CD4-positive, alpha-beta T cell treated with Interleukin-2 at 100 ng/mL for 4 hours (primary cell): Measurements from ENCODE around the gene KLHL17.
"Not testable (repeated sequence)": the region's sequence is repeated elsewhere in the genome, so short reads cannot be mapped to it uniquely, and the experiment has no call there.

Source experiments
- DNase-seq: peaks from one replicate; pipeline ENCODE4 v3.0.0-alpha.2; 2020; ENCODE audit warnings: low spot score

Gene KLHL17

DNA sequence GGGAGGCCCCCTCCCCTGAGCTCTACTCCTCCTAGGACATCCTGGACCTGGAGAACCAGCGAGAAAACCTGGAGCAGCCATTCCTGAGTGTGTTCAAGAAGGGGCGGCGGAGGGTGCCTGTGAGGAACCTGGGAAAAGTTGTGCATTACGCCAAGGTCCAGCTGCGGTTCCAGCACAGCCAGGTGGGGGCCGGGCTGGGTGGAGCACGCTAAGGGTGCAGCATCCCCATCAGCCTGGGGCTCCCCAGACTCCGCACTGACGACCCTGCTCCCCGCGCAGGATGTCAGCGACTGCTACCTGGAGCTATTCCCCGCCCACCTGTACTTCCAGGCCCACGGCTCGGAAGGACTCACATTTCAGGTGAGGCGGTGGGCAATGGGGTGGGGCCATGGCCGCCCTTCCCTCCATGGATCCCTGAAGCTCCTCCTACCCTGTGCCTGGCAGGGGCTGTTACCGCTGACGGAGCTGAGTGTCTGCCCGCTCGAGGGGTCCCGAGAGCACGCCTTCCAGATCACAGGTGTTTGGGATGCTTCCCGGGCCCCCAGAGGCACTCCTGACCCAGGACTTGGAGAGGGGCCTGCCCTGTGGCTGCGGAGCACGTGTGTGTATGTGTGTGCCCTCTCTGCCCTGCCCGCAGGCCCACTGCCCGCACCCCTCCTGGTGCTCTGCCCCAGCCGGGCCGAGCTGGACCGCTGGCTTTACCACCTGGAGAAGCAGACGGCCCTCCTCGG lies 10.0 kb downstream of the KLHL17 start:
- no peak for DNase-seq

DNA sequence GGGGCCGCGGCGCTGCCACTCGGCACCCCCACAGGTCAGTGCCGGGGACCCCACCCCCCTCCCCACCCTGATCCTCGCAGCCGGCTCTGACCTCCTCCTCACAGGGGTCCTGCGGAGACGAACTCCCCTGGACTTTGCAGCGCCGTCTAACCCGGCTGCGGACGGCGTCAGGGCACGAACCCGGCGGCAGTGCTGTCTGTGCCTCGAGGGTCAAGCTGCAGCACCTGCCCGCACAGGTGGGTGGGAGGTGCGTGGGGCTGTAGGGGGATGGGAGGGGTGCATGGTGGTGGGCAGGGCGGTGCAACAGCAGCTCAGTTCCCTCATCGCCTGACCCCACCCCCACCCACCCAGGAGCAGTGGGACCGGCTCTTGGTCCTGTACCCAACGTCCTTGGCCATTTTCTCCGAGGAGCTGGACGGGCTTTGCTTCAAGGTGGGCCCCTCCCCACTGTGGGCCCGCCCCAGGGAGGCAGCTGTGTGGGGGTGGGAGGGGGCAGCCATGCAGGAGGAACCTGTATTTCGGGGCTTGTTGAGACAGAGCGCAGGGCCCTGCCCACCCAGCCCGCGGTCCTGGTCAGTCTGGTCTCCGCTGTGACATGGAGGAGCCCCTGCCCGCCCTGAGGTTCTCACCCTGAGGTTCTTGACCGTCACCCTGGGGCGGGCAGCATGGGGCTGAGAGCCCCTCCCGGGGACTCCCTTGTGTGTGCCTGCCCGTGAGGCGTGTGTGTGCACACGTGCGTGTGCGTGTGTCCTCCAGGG lies 10.8 kb downstream of the KLHL17 start:
- no peak for DNase-seq

DNA sequence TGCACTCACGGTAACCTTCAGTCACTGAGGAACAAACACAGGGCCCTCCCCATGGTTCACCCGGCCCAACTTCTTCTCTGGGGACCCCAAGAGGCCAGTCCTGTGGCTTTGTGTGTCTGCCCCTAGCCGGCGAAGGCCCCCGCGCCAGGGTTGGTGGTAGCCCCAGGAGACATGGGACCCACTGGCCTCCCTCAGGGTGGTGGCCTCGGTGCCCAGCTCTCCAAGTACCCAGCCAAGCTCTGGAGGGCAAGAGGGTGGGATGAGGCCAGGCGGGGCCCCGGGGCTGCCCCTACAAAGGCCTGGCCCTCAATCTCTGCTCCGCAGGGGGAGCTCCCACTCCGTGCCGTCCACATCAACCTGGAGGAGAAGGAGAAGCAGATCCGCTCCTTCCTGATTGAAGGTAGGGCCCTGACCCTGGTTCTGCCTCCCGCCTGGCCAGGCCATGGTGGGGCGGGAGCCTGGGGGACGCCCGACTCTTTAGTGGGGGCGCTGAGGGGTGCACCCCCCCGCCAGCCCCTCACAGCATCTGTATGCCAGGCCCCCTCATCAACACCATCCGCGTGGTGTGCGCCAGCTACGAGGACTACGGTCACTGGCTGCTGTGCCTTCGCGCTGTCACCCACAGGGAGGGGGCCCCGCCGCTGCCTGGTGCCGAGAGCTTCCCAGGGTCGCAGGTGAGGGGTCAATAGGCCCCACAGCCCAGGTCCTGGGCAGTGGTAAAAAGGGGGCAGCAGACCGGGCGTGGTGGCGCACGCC lies 11.5 kb downstream of the KLHL17 start:
- DNase-seq, result no peak

DNA sequence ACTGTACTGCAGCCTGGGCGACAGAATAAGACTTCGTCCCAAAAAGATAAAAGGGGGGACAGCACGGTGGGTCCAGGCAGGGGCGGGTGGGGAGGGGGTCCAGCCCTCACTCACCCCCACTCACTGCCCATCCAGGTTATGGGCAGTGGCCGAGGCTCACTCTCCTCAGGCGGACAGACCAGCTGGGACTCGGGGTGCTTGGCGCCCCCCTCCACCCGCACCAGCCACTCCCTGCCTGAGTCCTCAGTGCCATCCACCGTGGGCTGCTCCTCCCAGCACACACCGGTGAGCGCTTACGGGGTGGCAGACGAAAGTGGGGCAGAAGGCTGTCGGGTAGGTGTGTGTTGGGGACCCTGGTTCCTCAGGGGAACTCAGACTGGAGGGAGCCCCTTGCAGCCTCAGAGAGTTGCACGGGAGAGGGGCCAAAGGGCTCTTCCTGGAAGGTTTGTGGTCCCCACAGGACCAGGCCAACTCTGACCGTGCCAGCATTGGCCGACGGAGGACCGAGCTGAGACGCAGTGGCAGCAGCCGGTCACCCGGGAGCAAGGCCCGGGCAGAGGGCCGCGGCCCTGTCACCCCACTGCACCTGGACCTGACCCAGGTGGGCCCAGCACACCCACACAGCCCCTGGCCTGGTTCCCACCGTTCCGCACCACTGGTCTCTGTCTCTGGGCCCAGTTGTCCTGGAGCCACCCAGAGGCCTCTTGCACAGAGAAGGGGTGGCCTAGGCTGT lies 12.5 kb downstream of the KLHL17 start:
- no peak for DNase-seq

DNA sequence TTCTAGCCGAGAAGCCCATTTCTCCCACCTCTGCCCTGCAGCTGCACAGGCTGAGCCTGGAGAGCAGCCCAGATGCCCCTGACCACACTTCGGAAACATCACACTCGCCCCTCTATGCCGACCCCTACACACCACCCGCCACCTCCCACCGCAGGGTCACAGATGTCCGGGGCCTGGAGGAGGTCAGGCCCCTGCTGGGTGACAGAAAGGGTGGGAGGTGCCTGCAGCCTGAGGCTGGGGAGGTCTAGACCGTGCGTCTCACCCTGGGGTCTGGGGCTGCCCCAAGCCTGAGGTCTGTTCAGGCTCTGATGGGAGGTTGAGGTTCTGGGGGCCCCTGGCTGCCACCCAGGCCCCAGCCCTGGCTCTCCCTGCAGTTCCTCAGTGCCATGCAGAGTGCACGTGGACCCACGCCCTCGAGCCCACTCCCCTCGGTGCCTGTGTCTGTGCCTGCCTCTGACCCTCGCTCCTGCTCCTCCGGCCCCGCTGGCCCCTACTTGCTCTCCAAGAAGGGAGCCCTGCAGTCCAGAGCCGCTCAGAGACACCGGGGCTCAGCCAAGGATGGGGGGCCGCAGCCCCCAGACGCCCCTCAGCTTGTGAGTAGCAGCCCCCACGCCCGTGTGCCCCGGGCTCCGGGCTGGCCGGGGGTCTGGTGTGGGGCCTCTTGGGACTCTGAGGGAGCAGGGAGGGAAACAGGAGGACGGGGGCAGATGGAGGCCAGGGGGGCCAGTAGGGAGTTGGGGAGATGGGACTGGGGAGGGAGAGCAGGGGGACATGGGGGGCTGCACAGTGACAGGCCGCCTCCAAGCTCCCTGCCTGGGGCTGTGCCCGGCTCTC lies 13.3 kb downstream of the KLHL17 start:
- no peak for DNase-seq

DNA sequence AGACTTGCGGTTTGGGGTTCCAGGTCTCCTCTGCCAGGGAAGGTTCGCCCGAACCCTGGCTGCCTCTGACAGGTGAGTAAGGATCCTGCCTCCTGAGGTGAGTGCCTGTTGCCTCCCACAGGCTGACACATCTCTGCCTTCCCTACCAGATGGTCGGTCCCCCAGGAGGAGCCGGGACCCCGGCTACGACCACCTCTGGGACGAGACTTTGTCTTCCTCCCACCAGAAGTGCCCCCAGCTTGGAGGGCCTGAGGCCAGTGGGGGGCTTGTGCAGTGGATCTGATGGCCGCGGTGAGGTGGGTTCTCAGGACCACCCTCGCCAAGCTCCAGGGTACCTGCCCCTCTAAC lies 13.9 kb downstream of the KLHL17 start:
- DNase-seq, result no peak

DNA sequence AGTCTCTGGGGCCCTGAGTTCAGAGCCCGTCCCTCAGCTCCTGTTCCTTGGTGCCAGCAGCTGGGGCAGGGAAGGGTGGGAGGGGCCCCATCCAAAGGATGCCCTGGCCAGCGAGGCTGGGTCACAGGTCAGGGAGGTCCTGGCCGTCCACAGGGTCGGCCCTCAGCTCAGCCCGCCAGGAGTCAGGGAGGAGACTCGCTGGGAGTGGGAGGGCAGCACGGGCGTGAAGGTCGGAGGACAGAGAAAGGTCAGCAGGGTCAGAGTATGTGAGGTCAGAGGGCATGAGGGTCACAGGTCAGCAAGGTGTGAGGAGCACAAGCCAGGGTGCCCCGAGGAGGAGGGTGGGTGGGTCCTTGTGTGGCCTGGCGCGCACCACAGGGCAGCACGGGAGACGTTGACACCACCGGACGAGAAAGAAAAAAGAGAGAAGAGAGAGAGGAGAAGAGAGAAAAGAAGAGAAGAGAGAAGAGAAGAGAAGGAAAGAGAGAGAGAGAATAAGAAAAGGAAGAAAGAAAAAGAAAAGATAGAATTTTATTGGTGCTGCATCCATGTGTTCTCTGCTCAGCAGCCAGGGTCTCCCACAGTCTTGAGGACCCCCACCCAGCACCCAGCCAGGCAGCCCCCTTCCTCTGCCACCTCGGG lies 14.4 kb downstream of the KLHL17 start:
- DNase-seq, result no peak

DNA sequence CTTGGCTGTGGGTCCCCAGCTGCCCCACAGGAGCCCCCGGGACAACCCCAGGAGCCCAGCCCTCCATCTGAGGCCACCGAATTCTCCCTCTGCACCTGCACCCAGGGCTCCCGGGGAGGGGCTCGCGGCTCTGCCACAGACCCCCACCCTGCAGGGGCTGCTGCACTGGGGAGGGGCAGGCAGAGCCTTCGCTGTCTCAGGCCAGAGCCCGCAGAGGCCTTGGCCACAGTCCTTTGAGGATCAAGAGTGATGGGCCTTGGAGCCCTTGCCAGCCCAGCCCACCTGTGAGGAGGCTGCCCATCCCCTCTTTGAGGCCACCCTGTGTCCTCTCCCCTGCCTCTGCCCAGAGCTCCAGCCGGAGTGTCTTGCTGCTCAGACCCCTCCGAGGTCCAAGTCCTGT lies 15.0 kb downstream of the KLHL17 start:
- no peak for DNase-seq

DNA sequence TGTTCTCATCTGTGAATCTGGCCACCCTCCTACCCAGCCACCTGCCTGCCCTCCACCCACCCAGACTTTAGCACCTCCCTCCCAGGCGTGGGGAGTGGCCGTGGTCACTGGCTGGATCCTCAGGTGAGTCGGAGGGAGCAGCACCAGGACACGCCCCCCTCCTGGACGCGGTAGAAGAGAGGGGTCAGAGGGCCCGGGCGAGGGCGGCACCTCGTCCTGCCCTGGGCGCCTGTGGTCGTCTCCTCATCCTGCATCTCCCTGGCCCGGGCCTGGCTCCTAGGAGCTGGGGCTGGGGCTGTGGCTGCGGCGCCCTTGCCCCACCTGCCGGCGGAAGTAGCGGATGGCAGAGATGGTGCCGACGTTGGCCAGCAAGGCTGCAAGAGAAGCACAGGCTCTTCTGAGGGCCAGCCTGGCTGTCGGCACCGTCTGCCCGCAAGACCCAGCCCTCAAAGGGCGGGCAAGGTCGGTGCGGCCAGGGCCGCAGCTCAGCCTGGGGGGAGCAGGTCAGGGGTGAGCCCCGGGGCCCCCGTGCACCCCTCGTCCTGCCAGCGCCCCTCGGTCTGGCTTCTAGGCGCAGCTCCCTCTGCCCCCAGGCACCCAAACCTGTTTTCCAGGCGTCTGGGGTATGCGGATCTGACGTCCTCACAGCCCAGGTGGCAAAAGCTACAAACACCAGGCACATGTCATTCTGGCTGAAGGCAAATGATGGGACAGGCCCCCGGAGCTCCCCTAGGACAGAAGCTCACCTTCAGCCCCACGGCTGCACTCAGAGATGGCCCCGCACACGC lies 15.7 kb downstream of the KLHL17 start:
- peak; percentile 70 for DNase-seq

DNA sequence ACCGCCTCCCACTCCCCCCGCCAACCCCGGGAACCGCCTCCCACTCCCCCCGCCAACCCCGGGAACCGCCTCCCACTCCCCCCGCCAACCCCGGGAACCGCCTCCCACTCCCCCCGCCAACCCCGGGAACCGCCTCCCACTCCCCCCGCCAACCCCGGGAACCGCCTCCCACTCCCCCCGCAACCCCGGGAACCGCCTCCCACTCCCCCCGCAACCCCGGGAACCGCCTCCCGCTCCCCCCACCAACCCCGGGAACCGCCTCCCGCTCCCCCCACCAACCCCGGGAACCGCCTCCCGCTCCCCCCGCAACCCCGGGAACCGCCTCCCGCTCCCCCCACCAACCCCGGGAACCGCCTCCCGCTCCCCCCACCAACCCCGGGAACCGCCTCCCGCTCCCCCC lies 16.4 kb downstream of the KLHL17 start:
- DNase-seq, result not testable (repeated sequence)

DNA sequence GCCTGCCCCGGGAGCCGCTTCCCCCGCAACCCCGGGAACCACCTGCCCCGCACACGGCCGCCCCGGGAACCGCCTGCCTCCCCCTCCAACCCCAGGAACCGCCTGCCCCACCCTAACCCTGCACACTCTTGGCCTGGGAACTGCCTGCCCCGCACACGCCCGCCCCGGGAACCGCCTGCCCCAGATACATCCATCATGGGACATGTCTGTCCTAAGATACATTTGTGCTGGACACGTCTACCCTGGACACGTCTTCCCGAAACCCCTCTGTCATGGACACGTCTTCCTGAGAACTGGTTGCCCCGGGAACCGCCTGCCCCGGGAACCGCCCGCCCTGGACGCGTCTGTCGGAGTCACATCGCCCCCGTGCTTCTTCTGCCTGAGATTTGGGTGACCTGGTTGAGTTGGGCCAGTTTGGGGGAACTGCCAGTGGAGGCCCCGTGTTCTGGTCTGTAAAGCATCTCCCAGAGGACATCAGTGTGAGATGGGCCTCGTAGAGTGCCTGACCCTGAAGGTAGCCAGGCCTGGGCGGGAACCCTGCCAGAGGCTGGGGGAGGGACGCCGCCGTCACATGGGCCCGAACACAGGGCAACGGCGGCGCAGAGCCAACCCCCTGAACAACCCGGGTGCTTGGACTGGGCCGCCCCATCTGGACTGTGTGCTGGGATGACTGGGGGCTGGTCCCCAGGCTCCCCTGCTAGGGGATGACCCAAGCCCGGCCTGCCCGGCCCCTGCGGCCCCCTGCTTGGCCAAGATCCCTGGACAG lies 17.9 kb downstream of the KLHL17 start:
- no peak for DNase-seq

DNA sequence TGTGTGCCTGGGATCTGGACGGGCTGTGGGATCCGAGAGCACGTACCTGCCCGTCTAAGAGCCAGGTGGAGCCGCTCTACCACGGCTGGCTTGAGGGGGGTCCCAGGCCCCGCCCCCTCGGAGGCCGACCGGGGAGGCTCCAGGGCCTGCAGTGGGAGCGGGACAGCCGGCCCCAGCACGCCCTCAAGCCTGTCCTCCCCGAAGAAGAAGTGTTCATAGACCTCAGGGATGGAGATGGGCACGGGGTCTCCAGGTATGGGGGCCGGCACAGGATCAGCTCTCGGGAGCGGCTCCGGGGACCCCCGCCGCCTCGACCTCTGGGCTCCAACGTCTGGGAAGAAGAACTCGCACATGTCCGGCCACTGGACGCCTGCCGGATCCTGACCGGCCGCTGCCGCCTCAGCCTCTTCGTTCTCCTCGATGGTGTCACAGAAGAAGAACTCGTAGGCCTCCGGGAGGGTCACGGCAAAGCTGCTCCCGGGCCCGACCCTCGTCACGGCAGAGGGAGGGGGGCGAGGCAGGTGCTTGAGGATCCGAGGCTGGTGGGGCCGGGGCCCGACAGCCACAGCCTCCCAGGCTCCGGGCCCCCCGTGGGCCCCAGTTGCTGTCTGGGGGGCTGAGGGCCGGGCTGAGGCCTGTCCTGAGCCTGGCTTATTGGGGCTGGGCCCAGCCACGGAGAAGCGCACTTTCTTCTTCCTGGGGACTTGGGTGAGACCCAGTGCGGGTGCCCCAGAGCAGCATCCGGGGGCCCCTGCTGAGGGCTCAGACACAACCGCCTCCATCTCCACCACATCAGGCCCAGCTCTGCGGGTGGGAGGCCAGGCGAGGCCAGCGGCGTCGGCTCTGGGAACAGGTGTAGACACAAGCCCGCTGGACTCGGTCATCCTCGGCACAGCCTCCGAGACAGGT lies 18.7 kb downstream of the KLHL17 start:
- no peak for DNase-seq

DNA sequence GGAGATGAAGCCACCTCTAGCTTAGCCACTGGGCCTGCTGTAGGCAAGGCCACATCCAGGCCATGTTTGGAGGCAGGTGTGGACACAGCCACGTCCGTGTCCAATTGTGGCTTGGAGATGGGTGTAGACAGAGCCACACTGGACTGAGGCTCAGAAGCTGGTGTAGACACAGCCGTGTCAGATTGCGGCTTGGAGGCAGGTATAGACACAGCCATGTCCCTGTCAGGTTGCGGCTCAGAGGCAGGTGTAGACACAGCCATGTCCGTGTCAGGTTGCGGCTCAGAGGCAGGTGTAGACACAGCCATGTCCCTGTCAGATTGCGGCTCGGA lies 19.3 kb downstream of the KLHL17 start:
- DNase-seq, result no peak

DNA sequence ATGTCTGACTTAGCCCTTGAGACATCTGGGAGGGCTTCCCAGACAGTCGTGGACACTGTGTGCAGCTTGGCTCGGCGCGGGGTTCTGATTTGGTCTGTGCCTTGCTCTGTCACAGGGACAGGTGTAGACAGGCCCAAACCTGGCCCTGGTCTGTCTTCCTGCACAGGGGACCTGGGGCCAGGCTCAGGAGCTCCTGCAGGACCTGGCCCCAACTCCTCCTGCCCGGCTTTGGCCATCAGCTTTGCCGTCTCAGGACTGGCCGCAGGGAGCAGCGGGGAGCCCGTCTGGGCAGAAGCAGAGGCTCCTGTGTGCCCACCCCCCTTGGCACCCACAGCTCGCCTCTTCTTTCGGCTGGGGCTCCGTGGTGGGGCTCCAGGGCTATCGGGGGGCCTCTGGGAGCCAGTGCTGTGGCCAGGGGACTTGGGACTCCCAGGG lies 19.8 kb downstream of the KLHL17 start:
- no peak for DNase-seq

DNA sequence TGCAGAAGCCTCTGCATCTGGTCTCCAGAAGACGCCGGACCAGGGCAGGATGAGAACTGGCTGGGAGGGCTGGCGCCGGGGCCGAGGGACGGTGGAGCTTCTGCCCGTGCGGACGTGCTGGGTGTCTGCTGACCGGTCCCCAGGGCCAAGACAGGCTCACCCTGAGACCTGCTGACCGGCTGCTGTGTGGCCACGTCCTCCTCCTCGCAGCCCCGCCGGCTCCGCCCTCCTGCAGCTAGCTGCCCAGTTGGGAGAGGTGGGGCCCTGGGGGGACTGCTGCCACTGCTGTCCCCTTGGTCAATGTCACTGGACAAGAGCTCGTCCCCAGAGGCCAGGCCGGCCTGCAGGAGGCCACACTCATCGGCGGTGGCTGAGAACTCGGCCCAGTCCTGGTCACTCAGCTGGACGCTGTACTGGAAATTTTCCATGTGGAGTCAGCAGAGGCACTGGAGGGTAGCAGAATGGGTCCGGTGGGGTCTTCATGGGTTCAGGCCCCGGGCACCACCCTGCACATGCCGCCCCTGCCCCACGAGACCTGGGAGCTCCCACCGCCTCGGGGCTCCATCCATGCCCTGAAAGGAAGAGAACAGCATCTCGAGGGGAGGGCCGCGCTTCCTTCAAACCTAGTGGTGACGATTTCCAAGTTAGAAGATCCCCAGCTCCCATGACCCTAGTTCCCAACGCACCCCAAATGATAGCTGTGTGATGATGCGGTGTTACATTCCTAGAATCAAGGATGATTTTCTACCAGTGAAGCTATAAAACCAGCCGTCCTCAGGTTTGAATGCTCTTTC lies 20.4 kb downstream of the KLHL17 start:
- DNase-seq, result no peak

DNA sequence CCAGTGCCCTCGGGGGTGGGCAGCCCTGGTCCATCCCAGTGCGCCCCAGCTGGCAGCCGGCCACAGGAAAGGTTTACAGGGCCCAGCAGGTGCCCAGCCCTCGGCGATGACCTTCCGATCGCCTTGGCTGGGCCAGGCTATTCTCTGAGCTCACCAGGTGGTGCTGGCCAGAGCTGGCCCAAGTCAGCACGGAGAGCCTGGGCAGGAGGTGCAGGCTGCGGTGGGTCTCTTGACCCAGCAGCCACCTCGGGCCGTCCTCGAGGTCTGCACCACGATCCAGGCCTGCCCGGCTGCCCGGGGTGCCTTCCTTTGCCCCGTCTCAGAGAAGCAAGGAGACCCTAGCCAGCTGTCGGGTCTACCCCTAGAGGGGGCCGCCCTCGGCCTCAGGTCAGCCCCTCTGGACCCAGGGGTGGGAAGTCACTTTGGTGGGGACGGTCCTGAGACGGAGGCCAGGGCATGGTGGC lies 21.1 kb downstream of the KLHL17 start:
- DNase-seq, result no peak

DNA sequence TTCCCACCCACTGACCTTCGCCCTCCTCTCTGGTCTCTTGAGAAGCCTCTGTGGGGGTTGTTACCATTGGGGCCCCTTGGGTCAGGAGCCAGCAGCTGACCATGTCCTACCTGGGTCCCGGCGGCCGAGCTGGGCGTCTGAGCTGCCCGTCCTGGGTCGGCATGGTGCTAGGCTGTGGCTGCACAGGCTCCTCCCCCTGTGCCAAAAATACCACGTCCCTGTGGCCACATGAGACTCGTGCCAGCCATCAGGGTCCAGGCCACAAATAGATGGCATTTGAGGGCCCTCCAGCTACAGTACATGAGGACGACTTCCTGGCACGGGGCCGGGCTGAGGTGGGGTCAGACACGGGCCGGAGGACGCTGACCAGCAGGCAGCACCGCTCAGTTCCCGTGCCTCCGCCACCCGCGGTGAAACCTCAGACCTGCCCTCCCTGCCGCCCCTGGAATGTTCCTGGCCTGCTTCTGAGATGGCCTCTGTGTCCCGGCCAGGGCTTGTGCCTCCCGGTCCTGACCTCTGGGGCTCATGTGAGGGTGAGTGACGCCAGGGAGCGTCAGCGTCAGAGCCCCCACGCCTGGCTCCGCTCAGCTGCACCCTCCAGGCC lies 21.7 kb downstream of the KLHL17 start, which contains the start of gene PERM1:
Gene PERM1, minus strand, starts transcription at position 139 of the 604 bp plus-strand sequence. CDS start 1,064 bp downstream, outside the sequence.
- DNase-seq, result no peak
